CD4-positive, alpha-beta T cell treated with Interleukin-4 for 4 hours (primary cell): Measurements from ENCODE around the gene TACR2.
A peak's percentile ranks its signal among the peaks of the same experiment; 100 is the strongest.
"Not testable (repeated sequence)": the region's sequence is repeated elsewhere in the genome, so short reads cannot be mapped to it uniquely, and the experiment has no call there.

Source experiments
- DNase-seq: peaks from one replicate; pipeline ENCODE4 v3.0.0-alpha.2; 2020

The TACR2 gene

DNA sequence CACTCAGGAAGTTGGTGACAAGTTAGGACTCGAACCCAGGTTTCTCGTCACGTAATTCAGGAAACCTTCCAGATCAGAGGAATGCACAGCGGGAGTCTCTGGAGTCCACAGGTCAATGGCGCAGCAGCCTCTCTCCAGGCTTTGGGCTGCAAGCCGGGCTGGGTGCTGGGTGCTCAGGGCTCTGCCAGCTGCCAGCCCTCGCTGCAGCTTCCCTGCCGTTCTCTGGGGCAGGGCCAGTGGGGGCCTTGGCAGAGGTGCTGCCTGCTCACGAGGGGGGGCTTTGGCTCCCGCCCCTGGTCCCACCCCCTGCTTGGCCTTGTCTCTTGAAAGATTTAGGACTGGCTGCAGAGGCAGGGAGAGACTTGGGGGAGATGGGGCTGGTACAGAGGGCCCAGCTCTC is at the start of gene TACR2:
Gene TACR2 (minus strand): TSS at position 224 of the 400 bp plus-strand sequence. CDS start 595 bp downstream, outside the sequence.
- DNase-seq = no peak

DNA sequence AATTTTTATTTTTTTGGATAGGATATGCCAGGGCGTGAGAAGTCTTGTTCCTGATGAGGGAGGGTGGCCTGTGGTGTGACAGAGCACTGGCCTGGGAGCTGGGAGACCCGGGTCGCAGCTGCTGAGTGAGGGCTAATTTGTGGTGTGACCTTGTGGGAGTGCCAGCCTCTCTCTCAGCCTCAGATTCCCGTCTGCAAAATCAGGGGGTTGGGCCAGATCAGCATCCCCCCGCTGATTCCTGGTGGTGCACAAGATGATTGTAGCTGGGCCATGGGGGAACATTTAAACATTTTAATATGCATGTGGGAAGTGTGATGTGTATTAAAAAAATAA is 49.4 kb upstream of the TACR2 start:
- DNase-seq = no peak

DNA sequence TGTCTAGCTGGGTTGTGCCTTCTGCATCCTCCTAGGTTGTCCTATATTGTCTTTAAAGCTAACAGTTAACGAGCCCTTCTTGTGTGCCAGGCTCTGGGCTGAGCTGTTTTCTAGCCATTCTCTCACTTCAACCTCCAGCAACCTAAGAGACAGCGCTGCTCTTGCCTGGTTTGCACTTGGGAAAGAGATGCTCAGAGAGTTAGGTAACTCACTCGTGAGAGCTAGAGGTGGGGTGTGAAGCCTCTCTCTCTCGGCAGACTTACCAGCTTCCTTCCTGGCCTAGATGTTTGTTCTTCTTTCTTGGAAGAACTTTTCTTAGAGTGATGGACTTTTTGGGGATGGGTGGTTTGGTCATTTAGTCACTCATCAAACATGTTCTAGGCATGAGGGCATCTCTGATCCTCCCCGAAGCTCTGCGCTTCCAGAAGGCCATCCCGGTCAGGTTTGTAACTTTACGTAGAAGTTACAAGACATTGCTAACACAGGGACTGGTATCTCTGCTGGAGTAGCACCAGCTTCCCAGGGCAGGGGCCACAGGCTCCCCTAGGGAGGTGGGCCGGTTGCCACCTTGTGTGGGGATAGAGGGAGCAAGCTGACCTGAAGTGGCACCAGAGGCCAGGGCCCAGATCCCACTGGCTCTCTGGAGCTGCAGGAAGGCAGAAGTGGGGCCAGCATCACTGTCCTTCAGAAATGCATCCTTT is 48.9 kb upstream of the TACR2 start:
- no peak for DNase-seq

DNA sequence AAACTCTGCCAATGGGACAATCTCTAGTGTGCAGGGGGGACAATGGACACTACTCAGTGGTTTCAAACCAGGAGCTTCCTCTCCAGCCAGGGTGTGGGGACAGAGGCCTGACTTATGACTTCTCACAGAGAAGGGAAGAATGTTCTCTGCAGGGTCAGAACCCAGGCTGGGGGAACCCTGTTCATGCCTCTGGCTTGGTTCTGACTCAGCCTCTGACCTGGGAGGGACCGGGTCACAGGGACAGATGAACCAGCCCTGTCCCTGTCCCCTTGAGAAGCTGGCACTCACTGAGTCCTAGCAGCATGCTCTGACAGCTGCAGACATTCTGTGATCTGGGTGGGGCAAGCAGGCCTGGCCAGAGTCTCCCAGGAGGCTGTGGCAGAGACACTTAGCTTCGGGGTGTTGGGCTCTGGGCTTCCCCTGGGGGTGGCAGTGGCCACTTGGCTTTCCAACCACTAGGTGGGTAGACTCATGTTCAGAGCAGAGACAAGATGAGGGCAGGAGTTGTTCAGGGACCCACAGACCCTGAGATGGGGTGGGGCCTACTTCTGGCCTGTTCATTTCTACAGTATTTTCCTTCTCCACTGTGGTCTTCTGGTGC is 48.2 kb upstream of the TACR2 start:
- DNase-seq = no peak

DNA sequence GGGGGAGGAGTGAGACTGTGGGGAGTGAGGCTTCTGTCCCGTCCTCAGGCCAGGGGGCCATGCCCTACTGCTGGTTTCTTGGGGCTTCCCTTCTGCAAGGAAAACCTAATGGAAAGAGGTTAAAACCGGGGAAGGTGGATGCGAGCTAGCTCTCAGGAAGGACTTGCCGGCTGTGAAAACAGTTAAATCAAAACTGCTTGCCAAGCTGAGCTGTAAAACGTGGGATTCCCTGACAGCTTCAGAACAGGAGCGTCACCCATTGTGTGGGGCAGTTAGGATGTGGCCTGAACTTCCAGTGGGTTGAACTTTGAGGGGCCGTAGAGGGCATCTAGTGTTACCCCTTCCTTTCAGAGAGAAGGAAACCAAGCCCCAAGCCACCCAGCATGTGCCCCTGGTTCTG is 47.7 kb upstream of the TACR2 start:
- DNase-seq = no peak

DNA sequence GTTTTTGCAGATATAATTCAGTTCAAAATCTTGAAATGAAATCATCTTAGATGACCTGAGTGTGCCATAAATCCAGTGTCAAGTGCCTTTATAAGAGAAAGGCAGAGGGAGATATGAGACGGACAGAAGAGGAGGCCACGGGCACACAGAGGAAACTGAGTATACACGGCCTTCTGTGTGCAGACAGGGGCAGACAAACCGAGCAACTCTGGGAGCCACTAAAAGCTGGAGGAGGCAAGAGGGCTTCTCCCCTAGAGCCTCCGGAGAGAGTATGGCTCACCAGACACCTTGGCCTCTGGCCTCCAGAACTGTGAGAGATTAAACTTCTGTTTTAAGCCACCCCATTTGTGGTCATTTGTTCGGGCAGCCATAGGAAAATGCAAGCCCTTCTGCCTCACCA is 47.2 kb upstream of the TACR2 start:
- no peak for DNase-seq

DNA sequence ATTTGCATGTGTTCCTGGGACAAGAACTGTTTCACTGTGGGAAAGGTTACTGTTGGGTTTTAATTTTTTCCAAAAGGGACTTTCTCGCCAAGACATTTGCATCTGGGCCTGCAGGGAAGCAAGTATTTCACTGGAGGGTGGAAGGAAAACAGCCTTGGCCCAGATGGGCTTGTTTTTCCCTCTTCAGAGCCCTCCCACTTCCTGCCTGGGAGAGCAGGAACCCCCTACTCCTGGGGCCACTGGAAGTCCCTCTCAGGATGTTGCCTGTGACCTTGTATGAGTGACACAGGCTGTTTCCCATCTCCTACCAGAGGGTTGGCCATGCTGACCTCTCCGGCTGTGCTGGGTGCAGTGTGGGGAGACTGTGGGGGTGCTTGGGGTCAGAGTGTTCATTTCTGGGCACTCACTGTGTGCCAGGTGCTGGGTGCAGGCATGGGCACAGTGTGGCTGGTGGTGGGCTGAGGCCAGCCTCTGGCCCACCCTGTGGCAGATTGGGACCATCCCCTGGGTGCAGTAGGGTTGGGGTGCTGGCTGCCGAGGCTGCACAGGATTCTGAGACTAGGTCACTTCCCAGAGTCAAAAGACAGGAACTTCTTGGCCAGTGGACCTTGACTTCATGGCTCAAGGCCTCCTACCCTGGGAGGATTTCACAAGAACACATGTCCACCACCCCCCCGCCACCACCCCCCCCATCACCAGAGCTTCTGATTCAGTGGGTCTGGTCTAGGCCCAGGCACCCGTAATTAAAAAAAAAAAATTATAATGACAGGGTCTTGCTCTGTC is 44.7 kb upstream of the TACR2 start:
- DNase-seq = no peak

DNA sequence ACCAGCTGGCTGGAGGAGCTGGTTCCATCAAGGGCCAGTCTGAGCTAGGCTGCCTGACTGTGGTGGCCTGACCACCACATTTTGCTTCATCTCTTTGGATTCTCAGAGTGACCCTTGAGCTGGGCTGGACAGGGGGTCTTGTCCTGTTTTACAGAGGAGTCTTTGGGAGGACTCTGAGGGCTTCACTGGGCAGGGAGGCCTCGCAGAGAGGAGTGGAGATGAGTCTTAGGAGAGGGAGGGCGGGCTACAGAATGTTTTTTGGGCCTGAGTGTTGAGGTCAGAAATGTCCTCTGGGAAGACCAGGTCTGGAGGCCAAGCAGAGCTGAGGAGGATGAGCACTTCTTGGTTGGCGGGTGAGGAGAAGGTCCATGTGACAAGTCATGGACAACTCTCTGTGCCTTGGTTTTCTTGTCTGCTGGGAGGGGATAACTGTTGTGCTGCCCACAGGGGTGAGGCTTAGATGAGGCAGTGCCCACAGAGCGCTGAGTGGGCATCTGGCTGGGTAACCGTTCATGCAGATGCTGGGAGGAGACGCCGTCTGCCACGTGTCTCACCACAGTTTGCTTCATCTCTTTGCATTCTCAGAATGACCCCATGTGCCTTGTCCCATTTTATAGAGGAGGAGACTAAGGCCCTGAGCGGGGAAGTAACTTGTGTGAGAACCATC is 44.0 kb upstream of the TACR2 start:
- no peak for DNase-seq

DNA sequence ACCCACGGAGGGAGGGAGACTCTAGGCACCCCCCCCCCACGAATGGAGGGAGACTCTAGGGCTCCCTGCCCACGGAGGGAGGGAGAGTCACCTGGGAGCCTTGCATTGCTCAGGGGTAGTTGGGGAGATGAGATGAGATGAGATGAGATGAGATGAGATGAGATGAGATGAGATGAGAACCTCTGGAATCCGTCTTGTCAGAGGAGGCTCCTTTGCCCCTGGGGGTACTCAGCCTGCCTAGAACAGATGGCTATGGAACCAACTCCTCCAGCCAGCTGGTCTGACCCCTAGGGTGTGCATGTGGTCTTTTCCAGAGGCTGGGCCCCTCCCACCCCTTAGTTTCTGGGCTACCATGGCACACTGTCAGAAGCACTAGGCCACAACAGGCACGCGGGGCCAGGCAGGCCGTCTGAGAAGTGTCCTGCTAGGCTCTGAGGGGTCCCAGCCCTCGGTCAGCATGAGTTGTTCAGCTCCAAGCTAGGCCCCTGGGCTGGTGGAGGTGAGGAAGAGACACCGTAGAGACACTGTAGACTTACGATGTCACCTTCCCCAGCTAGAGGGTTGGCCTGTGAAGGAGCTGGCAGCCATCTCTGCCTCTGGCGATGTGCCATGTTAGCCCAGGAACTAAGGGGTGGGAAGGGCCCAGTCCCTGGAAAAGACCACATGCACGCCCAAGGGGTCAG is 43.3 kb upstream of the TACR2 start:
- DNase-seq = no peak

DNA sequence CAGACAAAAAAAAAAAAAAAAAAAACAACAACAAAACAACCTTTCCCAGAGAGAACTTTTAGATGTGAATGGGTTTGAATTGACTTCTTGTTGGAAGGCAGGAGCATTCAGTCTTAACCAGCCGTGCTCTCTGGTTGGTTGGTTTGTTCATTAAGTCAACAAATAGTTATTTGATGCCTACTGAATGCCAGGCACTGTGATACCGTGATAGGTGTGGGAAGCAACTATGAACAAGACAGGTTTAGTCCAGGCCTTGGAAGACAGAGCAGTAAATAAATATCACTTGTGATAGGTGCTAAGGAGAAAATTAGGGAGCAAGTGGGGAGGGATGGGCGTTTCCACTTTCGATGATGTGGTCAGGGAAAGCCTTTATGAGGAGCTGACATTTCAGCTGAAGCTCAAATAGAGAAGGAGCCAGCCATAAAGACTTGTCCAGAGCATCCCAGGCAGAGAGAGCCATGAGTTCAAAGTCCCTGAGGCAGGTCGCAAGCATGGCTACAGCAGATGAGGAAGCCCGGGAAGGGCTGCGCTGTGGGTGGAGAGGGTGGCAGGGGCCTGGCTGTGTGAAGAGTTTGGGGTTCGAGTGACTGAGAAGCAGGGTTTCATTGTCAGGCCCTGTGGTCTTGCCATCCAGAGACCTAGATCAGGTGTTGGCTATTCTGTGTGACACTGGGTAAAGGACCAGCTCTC is 42.5 kb upstream of the TACR2 start:
- no peak for DNase-seq

DNA sequence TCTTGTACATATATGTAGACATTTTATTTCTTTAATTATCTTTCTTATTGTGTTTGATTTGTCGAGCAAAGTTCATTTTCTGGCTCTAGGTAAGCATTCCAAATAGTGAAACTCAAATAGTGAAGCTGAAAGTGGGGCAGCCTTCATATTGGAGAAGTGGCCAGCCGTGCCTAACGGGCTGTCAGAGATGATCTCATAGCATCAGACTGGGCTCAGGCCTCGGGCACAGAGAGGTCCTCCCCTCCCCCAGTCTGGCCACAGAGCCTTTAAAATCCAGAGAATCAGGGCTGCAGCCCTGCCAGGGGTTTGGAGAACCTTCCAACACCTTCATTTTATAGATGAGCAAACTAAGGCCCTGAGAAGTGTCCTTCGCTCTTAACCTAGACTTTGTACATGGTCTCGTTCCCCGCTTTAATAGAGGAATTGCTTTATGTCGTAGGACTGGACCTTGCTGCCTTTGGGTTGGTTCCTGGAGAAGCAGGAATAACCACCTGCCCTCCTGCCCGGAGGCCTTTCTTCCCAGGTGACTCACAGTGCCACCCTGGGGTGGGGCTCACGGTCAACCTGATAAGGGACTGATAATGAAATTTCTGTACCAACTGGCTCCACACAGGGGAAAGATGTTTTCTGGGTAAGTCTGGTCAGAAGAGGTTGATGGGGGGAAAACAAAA is 41.8 kb upstream of the TACR2 start:
- no peak for DNase-seq

DNA sequence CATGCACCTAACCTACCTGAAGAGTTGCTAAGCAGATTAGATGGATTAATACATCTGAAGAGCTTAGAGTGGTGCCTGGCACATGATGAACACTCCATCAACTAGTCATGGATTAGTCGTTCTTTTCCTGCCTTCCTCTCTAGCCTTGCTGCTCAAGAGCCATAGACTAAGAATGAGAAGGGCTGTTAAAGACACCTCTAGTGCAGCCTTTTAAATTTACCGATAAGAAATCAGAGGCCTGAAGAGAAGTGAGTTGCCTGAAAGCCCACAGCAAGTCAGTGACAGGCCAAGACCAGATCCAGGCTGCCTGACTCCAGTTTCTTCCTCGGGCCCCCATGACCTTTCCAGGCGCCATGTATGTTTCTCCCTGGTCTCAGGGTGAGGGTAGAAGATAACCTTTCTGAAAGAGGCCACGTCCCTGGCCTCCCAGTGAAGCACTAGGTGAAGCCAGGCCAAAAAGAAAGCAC is 41.1 kb upstream of the TACR2 start:
- DNase-seq = no peak

DNA sequence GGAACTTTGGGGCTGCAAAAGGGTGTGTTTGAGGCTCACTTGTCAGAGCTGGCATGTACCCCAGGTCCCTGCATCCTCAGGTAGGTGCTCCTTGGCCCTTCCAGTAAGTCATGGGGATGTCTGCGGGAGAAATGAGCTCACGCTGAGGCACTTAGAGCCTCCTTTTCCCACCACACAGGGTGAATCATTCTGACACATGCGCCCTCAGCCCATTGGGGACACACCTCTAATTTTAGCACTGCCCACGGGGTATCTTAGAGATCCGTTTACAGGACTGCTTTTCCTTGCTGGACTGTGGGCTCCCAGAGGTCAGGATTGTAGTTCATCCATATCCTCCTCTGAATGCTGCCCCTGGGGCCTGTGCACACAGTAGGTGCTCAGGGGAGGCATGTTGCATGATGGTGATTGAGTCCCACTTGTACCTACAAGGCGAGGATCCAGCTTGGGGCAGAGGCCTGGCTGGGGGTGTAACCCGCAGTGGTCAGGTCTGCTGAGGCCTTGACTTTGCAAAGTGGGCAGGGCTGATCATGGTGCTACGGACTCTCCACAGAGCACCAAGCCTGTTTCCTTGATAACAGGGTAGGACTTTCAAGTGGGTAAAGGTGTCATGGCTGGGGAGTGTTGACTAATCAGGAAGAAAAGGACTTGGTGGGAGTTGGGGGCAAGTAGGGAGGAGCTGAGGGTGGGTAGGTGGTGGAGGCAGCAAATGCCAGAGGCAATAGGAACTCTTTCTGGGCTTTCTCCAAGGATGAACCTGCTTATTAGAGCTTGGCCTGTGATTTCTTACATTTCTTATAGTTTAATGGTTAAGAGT is 40.4 kb upstream of the TACR2 start:
- DNase-seq = no peak

DNA sequence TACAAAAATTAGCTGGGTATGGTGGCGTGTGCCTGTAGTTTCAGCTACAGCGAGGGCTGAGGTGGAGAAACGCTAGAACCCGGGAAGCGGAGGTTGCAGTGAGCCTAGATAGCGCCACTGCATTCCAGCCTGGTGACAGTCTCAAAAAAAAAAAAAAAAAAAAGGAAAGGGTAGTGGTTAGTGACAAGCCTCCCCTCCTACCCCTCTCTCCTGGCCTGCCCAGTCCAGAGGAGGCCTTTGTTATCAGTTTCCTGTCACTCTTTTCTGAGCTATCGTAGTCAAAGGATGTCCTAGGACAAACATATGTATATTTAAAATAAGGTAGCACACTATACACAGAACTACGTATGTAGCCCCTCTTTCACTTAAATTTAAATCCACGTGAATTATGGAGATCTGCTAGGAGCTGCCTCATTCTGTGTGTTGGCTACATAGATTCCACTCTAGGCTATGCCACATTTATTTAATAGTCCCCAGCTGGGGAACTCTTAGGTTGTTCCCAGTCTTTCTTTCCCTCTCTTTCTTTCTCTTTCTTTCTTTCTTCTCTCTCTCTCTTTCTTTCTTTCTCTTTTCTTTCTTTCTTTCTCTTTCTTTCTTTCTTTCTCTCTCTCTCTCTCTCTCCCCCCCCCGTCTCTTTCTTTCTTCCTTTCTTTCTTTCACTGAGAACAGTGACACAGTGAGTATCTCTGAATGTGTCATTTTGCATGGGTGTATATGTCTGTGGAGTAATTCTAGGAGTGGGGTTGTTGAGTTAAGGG is 38.5 kb upstream of the TACR2 start:
- no peak for DNase-seq

DNA sequence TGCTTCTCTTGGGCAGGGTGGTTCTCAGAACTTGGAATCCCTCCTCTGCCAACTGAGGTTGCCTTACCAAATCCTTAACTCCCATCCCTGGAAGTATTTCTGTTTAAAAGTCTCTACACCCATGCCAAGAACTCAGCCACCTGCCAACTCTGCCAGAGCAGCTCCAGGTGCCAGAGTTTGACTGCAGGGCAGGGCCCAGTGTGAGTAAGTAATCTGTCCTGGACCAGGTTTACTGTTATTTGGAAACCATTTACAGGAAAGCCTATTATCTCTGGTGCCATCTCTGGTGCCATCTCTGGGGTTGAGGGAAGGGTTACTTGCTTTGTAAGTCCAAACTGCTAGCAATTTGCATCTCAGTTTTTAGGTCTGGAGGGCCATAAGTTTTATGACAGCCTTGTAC is 37.1 kb upstream of the TACR2 start:
- no peak for DNase-seq

DNA sequence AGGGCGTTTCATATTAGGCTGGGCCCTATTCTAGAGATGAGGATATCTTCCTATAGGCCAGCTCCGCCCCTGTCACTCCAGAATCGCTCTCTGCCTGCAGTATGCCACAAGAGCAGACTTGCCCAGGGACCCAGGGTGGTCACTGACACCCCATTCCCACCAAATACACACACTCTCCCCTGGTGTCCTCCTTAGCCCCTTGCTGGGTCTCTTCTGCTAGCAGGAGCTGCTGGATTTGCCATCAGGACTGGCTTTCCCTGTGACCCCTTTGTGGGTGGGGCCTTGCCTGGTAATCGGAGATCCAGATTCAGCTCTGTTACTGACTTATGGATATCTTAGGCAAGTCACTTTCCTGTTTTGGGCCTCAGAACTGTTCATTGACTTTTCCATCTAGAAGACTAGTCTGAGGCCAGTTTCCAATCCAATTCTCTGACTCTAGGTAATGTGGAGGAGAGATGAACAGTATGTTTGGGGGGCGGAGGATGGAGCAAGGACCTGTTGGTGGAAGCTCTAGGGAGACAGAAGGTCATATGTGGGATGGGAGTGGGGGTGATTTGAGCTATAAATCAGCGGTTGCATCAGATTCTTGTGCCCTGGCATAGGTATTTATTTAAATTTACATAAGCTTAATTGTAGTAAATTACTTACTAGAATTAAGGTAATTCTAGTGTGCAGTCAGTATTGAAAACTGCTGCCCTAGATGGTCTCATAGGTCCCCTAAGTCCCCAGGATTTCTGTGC is 36.1 kb upstream of the TACR2 start:
- DNase-seq = no peak

DNA sequence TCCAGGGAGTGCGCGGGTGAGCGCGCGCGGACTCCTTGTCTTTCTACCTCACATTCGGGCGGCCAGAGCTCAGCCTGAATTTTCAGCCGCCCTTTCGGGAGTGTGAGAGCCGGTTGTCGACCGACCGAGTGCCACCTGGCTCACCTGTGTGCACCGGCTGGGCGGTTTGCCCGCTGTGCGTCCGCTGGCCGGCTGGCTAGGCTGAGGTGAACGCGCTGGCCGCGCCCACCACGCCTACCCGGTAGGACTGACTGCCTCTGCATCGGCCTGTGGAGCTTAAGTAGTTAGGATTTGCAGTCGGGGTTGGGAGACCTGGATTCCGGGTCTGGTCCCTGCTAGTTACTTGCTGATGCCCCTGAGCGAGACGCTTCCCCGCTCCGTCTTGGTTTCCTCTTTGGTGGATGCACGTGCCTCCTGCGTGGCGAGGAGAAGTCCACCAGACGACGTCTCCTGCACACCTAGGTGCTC is 35.1 kb upstream of the TACR2 start:
- DNase-seq = no peak

DNA sequence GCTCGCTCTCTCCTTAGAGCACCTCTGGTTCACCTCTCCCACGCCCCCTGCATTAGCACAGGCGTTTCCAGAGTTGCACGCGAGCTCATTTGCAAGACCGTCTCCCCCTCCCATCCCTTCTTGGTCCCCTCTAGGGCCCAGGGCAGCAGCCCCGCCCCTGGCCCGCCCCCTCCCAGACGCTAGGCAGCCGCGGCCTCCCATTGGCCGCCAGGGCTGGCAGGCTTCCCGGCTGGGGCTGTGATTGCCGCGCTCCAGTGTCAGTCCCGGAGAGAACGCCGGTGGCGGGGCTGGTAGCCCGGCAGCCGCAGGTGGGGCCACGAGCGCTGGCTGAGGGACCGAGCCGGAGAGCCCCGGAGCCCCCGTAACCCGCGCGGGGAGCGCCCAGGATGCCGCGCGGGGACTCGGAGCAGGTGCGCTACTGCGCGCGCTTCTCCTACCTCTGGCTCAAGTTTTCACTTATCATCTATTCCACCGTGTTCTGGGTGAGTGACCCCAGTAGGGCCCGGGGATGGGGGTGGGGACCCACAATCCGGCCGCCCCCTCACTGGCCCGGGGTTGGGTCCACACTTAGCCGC is 34.6 kb upstream of the TACR2 start, which contains the start of gene TSPAN15:
Gene TSPAN15 (plus strand): TSS at position 257 of the 575 bp plus-strand sequence. CDS start 130 bp downstream, at position 387.
- peak; percentile 82 for DNase-seq

DNA sequence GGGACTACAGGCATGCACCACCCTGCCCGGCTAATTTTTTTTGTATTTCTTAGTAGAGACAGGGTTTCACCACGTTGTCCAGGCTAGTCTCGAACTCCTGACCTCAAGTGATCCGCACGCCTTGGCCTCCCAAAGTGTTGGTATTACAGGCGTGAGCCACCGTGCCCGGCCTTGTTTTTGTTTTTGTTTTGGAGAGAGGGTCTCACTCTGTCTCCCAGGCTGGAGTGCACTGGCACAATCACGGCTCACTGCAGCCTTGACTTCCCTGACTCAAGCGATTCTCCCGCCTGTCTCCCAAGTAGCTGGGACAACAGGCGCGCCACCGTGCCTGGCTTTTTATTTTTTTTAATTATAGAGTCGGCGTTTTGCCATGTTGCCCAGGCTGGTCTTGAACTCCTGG is 33.7 kb upstream of the TACR2 start:
- DNase-seq = not testable (repeated sequence)
